ENCODE results near the gene COA1.
"Not testable (repeated sequence)": the region's sequence is repeated elsewhere in the genome, so short reads cannot be mapped to it uniquely, and the experiment has no call there.

The COA1 gene

DNA sequence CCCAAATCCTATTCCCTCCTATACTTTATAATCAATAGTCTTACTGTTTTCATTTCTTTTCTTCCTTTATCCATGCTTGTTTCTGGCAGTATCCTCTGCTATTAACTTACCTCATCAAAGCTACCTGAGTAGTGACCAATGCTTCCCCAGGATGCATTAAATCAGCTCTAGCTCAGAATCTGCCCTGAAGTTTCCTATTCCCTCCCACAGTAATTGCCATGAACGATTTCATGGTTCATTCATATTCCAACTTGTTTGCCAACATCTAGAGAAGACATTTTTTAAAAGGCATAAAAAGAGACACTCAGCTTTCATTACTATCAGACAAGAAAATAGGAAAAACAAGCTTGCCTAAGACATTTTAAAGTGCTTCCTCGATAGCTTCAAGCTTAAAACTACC is 42.3 kb downstream of the COA1 start:
- FAIRE-seq = no peak

DNA sequence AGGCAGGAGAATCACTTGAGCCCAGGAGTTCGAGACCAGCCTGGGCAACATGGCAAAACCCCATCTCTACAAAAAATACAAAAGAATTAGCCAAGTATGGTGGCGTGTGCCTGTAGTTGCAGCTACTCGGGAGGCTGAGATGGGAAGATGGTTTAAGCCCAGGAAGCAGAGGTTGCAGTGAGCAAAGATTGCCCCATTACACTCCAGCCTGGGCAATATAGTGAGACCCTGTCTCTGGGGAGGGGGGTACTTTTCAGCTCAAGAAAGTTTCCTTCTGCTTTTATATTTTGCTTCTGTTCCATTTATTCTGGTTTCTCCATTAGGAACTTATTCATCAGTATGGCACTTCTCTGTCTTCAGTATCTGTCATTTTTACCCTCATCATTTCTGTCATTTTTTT is 48.6 kb downstream of the COA1 start:
- no peak for FAIRE-seq

DNA sequence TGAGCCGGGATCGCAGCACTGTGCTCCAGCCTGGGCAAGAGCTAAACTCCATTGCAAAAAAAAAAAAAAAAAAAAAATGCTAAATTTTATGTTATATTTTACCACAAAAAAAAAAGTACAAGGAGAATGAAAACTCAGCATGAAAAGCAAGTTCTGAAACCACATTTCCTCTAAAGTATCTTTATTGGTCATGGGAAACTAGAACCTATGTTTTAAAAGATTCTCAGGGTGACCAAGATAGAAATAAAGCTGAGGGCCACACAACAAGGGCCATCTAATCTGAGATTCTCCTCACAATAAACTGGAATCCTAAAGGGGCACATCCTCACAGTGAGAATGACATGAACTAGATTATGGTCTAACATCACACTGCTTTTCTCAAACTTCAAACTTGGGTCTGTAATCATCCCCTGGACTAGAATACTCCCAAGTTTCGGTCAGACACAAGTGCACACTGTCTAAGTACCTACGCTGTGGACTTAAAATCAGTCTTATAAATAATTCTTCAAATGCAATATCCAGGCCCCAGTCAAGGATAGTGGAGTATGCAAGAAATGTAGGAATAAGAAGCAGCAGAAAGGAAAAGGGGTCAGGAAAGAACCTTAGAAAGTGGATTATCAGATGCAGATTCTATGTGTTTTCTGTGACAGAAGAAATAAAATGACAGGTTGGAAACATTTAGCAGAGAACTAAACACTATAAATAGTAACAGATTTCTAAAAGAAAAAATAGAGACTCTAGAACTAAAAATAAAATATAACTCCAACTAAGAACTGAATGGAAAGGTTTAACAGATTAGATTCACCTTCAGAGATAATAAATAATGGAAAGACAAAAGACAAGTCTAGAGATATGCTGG is 49.9 kb downstream of the COA1 start:
- FAIRE-seq = no peak

DNA sequence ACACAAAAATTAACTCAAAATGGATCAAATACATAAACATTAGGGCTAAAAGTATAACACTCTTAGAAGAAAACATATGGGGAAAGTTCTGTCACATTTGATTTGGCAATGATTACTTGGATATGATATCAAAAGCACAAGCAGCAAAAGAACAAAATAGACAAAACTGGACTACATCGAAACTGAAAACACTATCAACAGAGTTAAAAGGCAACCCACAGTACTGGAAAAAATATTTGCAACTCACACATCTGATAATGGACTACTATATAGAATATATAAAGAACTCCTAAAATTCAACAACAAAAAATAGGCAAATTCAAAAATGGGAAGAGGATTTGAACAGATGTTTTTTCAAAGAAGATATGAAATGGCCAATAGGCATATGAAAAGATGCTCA is 51.0 kb downstream of the COA1 start:
- FAIRE-seq = no peak

DNA sequence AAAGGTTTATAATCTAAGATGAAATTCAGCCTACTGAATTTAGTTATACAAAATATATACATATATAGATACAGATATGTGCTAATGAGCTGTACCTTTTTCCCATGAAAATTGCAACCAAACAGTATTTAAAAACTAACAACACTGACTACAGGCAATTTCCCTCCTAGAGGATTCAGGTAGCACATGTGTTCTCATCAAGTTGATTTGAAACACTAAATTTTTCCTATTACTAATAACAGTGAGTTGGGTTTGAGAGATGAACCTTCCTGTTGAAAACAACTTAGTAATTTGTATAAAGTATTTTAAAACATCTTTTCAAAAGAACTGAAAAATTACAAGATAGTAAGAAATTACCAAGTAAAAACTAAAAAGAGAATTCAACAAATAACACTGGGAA is 51.5 kb downstream of the COA1 start:
- no peak for FAIRE-seq

DNA sequence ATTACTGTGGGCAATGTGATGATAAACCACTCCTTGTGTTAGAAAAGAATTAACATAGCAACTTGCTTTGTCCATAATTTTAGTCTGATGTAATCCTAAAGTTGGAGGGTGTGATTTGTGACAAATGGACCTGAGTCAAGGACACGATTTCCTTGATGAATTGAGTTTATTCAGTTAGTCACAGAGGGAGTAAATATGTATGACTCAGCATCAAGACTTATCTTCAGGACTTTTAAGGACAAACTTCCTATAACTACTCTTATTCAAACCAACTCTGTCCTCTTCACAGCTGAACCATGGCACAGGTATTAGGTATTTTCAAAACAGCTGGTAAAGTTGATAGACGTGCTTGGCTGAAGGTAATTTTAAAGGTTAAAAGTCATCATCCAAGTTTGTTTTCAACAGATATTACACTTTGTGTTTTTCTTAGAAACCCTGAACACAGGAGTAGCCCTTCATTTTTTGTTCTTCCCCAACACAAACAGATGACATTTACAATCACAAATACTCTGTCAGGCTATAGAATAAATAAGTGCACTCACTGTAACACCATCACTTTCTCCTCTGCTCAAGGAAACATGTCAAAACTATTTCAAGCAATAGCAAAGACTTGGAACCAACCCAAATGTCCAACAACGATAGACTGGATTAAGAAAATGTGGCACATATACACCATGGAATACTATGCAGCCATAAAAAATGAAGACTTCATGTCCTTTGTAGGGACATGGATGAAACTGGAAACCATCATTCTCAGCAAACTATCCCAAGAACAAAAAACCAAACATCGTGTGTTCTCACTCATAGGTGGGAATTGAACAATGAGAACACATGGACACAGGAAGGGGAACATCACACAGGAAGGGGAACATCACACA is 54.5 kb downstream of the COA1 start:
- FAIRE-seq = no peak

DNA sequence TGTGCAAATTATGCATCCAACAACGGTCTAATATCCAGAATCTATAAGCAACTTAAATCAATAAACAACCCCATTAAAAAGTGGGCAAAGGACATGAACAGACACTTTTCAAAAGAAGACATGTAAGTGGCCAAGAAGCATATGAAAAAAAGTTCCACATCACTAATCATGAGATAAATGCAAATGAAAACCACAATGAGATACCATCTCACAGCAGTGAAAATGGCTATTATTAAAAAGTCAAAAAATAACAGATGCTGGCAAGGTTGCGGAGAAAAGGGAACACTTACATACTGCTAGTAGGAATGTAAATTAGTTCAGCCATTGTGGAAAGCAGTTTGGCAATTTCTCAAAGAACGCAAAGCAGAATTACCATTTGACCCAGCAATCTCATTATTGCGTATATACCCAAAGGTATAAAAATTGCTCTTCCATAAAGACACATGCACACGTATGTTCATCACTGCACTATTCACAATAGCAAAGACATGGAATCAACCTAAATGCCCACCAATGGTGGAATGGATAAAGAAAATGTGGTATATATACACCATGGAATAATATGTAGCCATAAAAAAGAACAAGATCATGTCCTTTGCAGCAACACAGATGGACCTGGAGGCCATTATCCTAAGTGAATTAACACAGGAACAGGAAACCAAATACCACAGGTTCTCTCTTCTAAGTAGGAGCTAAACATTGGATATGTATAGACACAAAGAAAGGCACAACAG is 55.9 kb downstream of the COA1 start:
- FAIRE-seq = not testable (repeated sequence)

DNA sequence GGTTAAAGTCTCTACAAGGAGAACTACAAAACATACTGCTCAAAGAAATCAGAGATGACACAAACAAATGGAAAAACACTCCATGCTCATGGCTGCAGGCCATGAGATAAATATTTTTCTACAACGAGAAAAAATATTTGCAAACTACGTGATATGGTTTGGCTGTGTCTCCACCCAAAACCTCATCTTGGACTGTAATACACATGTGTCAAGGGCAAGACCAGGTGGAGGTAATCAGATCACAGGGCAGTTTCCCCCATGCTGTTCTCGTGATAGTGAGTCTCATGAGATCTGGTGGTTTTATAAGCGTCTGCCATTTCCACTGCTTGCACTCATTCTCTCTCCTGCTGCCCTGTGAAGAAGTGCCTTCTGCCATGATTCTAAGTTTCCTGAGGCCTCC is 57.8 kb downstream of the COA1 start:
- no peak for FAIRE-seq

DNA sequence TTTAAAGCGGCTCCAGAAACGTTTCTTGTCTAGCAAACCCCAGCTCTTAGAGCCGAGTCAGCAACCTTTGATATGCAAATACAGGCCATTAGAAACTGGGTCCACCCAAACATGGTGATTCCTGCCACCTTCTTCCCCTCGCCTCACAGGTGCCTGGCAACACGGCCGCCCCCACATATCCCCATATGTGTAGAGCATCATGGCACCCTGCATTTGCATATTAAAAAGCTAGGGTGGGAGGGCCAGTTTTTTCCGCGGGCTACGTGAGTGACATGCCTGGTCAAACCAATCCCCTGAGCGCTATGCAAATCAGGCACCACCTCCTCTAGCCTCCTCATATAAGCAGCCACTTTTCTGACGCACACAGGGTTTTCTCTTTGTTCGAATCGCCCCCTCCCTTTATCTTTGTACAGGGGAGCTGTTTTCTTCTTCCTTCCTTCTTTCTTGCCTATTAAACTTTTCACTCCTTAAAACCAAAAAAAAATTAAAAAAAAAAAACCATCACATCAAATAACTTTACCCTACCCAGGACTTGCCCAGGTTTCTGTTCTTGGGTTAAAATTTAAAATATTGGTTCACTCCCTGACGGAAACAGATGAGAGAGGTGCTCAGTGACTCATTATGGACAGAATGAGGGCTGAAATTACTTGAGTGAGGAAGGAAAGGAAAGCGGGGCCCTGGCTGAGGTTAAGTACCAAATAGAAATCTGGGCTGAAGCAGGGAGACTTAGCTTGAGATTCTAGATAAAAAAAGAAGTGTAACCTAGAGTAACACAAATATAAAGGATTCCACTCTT is 59.8 kb downstream of the COA1 start:
- FAIRE-seq = no peak

DNA sequence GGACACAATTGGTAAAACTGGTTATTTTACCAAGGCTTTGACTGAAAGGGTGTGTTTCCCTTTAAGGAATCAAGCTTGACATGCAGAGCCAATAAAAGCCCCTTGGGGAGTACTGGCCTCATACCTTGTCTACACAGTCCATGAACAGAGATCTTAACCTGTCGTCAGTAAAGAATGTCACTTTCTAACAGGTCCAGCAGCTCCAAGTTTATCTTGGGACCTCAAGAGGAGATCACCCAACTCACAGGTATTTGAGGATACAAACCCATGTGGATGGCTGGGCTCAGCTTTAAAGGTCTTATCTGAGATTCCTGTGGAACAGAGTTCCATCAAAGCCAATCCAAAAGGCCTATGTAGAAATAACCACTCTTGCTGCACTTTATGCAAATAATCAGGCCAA is 61.3 kb downstream of the COA1 start:
- no peak for FAIRE-seq

DNA sequence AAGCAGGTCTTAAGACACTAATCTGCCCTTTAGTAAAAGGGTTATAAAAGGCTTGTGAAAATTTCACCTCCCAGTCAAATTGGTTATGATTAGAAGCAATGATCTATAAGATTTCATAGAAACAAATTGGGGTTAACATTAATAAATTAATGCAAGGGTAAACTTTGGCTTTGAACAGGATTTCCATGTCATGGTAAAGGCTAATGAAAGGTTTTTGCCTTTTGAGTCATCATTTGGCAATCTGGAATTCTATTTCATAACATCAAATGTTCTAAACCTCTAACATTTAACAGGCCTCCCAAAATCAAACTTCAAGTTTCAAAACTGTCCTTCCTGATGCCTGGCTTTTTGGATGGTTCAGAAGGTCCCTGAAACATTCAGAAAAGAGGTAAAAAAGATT is 62.4 kb downstream of the COA1 start:
- FAIRE-seq = no peak

DNA sequence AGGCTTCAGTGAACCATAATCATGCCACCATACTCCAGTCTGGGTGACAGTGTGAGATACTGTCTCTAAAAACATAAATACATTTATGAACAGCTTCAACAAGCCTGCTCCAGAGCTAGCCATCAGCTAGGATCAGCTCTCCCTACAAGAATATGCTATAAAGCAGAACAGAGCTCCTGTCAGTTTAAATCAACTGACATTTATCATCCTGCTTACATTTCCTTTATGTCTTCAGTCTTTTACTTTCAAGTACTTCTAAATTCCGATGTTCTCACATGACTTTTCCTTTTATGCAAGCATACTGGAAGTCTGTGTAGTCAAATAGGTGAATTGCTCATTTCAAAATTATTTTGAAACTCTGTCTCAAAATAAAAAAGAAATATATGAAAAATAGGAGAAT is 64.6 kb downstream of the COA1 start:
- FAIRE-seq = no peak

DNA sequence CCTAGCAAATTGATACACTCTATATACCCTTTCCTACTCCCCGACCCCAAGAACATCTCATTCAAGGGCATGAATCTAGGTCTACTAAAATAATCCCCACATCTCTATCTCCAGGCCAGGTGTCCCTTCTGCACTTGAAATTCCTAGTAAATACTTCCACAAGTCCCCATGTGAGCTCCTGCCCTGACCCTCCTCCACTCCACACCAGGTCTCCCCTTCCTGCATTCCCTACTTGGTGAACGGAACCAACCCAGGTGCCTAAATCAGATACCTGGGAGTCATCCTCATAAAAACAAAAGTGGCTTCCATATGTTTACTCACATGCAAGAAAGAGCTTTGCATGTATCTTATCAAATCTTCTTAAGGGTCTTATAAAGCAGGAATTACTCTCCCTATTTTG is 69.2 kb downstream of the COA1 start:
- no peak for FAIRE-seq

DNA sequence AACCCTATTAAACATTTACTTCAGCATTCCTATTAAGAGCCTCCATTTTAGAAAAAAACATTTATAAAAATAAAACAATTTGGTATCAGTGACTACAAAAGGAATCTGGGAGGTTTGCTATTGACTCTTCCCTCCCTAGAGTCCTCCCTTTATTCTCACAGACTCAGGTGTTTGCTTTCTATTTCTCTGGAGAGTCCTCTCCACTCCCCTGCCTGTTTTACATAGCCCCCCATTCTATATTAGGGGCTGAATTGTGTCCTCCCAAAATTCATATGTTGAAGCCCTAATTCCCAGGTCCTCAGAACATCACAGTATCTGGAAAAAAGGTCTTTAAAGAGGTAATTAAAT is 69.8 kb downstream of the COA1 start:
- FAIRE-seq = no peak

DNA sequence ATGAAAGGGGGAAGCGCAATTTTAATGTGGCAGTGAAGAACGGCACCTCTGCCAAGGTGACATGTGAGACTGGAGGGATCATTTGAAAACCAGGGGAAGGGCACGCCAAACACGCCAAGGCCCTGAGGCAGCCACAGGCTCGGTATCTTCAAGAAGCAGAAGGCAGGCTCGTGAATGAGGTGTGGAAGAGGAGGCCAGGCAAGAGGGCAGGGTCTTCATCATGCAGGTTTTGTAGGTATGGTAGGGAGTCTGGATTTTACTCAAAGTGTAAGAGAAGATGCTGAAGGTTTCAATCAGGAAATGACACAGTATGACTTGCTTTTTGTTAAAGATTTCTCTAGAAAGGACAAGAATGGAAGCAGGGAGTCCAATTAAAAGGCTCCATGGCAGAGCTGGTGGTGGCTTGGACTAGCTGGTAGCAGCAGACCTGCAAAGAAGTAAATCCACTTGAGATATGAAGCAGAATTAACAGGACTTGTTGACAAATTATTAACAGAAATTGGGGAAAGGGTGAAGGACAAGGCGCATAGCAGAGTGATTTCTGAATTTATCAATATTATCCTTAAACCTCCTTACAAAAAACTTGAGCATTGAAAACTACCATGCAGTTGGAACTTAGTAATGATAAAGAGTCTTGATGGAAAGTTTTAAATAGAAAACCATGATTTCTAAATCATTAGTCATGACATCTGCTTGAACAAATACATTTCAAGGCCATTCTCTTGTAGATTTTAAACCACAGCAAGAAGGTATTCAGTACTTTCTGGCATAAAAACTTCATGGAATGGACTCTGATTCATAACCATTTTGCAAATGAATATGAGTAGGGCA is 70.4 kb downstream of the COA1 start:
- FAIRE-seq = no peak

DNA sequence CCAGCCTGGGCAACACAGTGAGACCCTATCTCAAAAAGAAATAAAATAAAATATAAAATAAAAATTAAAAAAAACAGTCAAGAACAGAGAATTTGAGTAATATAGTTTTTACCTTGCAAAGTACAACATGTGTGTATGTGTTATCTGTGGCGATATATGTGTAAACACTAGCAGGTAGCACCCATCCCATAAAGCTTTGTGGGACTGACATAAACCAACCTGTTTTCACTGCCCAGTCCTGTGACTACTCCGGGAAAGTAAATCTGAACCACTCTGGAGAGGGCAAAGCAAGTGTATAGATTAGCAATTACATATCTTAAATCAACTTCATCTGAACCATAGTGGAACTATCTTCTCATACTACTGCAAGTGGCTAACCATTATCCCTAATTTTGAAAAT is 72.3 kb downstream of the COA1 start:
- no peak for FAIRE-seq

DNA sequence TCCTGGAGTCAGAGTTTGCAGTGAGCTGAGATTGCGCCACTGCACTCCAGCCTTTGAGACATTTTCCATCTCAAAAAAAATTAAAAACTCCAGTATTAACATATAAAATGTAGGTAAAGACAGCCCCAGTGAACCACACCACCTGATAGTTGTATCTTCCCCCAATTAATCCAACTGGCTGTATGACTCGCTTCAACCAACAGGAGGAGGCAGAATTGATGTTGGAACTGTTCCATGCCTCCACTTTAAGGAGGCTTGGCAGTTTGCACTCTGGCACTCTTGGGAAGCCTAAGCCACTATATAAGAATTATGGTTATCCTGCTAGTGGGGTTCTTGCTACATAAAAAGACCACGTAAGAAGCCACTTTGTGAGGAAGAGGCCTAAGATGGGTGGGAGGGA is 73.7 kb downstream of the COA1 start:
- FAIRE-seq = no peak

DNA sequence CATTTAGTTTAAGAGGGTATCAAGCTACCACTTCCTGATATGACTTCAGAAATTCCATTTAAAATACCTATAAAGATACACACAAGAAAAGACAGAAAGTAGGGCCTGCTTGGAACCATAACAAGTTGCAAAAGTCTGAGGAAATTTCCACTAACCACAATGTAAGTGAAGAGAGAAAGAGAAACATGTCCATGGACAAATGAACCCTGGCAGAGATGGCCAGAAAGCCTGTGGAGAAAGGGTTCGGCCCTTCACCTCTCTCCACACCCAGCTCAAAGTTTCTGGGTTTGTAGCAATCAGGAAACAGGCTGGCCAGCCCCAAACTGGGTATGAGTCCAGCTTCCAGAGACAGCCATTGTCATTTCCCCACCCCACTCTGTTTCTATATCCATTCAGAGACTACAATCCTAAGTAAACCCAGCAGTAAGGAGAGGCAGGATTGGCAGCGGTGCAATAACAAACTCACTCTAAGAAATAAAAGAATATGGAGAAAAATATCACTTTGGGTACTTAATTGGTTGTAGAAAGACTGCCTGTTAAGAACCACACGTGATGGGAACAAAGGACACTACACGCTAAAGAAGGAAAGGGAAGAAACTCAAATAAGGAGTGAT is 75.3 kb downstream of the COA1 start:
- no peak for FAIRE-seq

DNA sequence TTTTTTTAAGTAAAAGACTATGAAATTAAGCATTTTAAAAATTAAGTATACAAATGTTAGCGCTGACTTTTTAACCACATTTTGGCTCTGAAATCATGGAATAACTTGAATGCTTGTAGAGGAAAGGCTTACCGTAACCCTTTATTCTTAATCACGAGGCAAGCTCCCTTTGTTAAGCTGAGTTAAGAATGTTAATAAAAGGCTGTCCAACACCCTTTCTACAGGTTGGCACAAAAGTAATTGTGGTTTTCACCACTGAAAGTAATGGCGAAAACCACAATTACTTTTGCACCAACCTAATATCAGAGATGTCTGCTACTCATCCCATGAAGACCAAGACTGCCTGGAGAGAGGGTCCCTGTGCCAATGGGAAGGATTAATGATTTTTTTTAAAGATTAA is 75.9 kb downstream of the COA1 start:
- FAIRE-seq = no peak

DNA sequence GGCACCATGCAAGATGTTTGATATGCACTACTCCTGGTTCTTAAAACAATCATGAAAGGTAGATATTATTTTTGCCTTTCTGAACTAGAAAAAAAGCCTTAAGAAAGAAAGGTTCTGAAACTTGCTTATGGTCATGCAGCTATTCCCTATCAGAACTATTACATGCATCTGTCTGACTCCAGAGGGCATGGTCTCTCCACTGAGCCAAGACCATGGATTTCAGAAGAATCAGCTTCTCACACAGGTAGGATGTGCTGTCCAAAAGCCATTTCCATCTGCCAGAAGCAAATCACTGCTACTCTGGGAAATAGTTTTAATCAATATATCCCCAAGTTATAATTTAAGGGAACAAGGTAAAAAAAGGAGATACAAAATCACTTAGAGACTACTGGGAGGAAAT is 77.0 kb downstream of the COA1 start:
- FAIRE-seq = no peak

DNA sequence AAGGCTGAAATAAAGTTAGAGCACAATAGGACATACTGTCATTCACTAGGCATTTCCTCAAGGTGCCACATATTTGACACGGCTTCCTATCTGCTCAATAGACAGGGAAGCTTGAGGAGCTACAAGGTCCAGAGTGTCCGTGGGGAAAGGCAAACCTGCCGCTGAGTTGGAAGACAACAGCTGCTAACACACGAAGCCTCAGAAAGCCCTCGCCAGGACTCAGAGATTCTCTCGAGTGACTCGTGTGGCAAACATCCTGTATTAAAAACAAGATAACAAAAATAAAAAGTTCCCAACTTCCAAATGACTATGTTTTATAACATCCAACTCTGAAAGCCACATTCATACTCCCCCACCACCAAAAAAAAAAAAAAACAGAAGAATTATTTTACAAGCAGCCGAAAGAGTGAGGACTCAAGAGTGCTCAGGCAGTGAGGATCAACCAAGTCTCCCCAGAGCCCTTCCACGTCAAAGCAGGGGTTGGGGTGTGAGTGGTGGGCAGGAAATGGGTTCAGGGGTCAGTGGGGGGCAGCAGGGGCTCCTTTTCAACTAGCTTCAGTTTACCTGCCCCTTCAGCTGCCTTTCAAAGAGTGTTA is 78.8 kb downstream of the COA1 start:
- no peak for FAIRE-seq

Data from TTC549 (cell line).